ENCODE results near the gene LOXHD1. TPM values are rescaled to one million over a fixed set of nuclear protein-coding genes. Genes with fewer than 3 reads are reported as not detected.

The LOXHD1 gene
- total RNA-seq = not detected in 2 replicates

GRCh38 chr18:46657115-46657955, at the start of gene LOXHD1:
TSS of gene LOXHD1 (minus strand) at chr18:46657220. CDS start at chr18:46657033, 187 bp downstream.

Other genes with a start within 250 kb of the LOXHD1 start
- 0.15 and 0.33 TPM in 2 replicates for gene ST8SIA5, start 99.8 kb upstream of the LOXHD1 start, total RNA-seq